ENCODE data around the gene SIN3B. TPM values are rescaled to one million over a fixed set of nuclear protein-coding genes. Genes with fewer than 3 reads are reported as not detected.
A peak's percentile ranks its signal among the peaks of the same experiment; 100 is the strongest.
"Not testable (repeated sequence)": the region's sequence is repeated elsewhere in the genome, so short reads cannot be mapped to it uniquely, and the experiment has no call there.

SIN3B gene
- total and polyA plus RNA-seq, 4 donors = 7.1 to 82.7 (median 56.7) TPM

- Histone ChIP-seq H3K27ac (ENCODE audit: low read depth in 1 of 2, low read length in 2 of 2) (no peak overlapping the region), H3K4me1 (ENCODE audit: control insufficient read depth in 1 of 2, insufficient read depth in 2 of 2, low read length in 2 of 2) (no peaks in the 10 kb centered on the region), H3K27me3 (ENCODE audit: control insufficient read depth in 1 of 2, insufficient read depth in 2 of 2, low read length in 1 of 2) (no peaks in the 10 kb centered on the region), H3K9me3 (ENCODE audit: control insufficient read depth, low read length) (peaks cover 1% of the 10 kb centered on the region), H3K4me3 (ENCODE audit: low read length in 2 of 2) (no peak overlapping the region), H3K36me3 (ENCODE audit: control insufficient read depth in 1 of 2, insufficient read depth in 2 of 2, low read length in 1 of 2) (no peaks in the 10 kb centered on the region)
- WGBS, 2 donors = 68 to 71% methylated on average over 3 of the region's 3 CpGs
- no peak for ATAC-seq (ENCODE audit: low FRiP score)
- intact Hi-C loops (cut with DNase I) = no loop called here
- peak in 1 of 2 donors; percentile 25 for DNase-seq
These were observed 33.5 kb upstream of the SIN3B start for GRCh38 chr19:16795731-16796130.

- H3K36me3 ChIP-seq (ENCODE audit: control insufficient read depth in 1 of 2, insufficient read depth in 2 of 2, low read length in 1 of 2) = no peaks in the 10 kb centered on the region
- H3K4me3 ChIP-seq (ENCODE audit: low read length in 2 of 2) = no peak overlapping the region
- WGBS, 2 donors = 91% methylated on average over 3 of the region's 3 CpGs
- H3K27me3 ChIP-seq (ENCODE audit: control insufficient read depth in 1 of 2, insufficient read depth in 2 of 2, low read length in 1 of 2) = no peaks in the 10 kb centered on the region
- ATAC-seq (ENCODE audit: low FRiP score) (no peak), DNase-seq (no peak)
- no peaks in the 10 kb centered on the region for H3K4me1 ChIP-seq (ENCODE audit: control insufficient read depth in 1 of 2, insufficient read depth in 2 of 2, low read length in 2 of 2)
- intact Hi-C loops (cut with DNase I) = no loop called here
- H3K27ac ChIP-seq (ENCODE audit: low read depth in 1 of 2, low read length in 2 of 2) = no peak overlapping the region
- H3K9me3 ChIP-seq (ENCODE audit: control insufficient read depth, low read length) = no peaks in the 10 kb centered on the region
These were observed 31.3 kb upstream of the SIN3B start for GRCh38 chr19:16797876-16798275.

GRCh38 chr19:16798326-16798725, 30.9 kb upstream of the SIN3B start:
- WGBS, 2 donors = 91 to 92% methylated on average over 6 of the region's 6 CpGs
- H3K4me3 ChIP-seq (ENCODE audit: low read length in 2 of 2); intact Hi-C loops (cut with DNase I); H3K27ac ChIP-seq (ENCODE audit: low read depth in 1 of 2, low read length in 2 of 2); H3K36me3 ChIP-seq (ENCODE audit: control insufficient read depth in 1 of 2, insufficient read depth in 2 of 2, low read length in 1 of 2); H3K27me3 ChIP-seq (ENCODE audit: control insufficient read depth in 1 of 2, insufficient read depth in 2 of 2, low read length in 1 of 2); H3K4me1 ChIP-seq (ENCODE audit: control insufficient read depth in 1 of 2, insufficient read depth in 2 of 2, low read length in 2 of 2); H3K9me3 ChIP-seq (ENCODE audit: control insufficient read depth, low read length); ATAC-seq (ENCODE audit: low FRiP score): not testable (repeated sequence)
- peak in 1 of 2 donors; percentile 26 for DNase-seq

GRCh38 chr19:16799740-16800139, 29.5 kb upstream of the SIN3B start:
- no peaks in the 10 kb centered on the region for H3K4me1 ChIP-seq (ENCODE audit: control insufficient read depth in 1 of 2, insufficient read depth in 2 of 2, low read length in 2 of 2)
- intact Hi-C loops (cut with DNase I) = no loop called here
- ATAC-seq (ENCODE audit: low FRiP score) (no peak), DNase-seq (no peak)
- no peak overlapping the region for H3K4me3 ChIP-seq (ENCODE audit: low read length in 2 of 2)
- no peaks in the 10 kb centered on the region for H3K9me3 ChIP-seq (ENCODE audit: control insufficient read depth, low read length)
- 95 to 96% methylated on average over 16 of the region's 16 CpGs for WGBS, 2 donors
- no peaks in the 10 kb centered on the region for H3K36me3 ChIP-seq (ENCODE audit: control insufficient read depth in 1 of 2, insufficient read depth in 2 of 2, low read length in 1 of 2)
- H3K27ac ChIP-seq (ENCODE audit: low read depth in 1 of 2, low read length in 2 of 2) = no peak overlapping the region
- no peaks in the 10 kb centered on the region for H3K27me3 ChIP-seq (ENCODE audit: control insufficient read depth in 1 of 2, insufficient read depth in 2 of 2, low read length in 1 of 2)

- DNase-seq (no peak), ATAC-seq (ENCODE audit: low FRiP score) (no peak)
- intact Hi-C loops (cut with DNase I) = no loop called here
- Histone ChIP-seq H3K9me3 (ENCODE audit: control insufficient read depth, low read length) (no peaks in the 10 kb centered on the region), H3K36me3 (ENCODE audit: control insufficient read depth in 1 of 2, insufficient read depth in 2 of 2, low read length in 1 of 2) (no peaks in the 10 kb centered on the region), H3K27me3 (ENCODE audit: control insufficient read depth in 1 of 2, insufficient read depth in 2 of 2, low read length in 1 of 2) (no peaks in the 10 kb centered on the region), H3K27ac (ENCODE audit: low read depth in 1 of 2, low read length in 2 of 2) (no peak overlapping the region), H3K4me1 (ENCODE audit: control insufficient read depth in 1 of 2, insufficient read depth in 2 of 2, low read length in 2 of 2) (no peaks in the 10 kb centered on the region), H3K4me3 (ENCODE audit: low read length in 2 of 2) (no peak overlapping the region)
- 61 to 65% methylated on average over 8 of the region's 8 CpGs for WGBS, 2 donors
These were observed 27.6 kb upstream of the SIN3B start for GRCh38 chr19:16801600-16802013.

GRCh38 chr19:16804176-16804575, 25.0 kb upstream of the SIN3B start:
- WGBS, 2 donors = 89 to 93% methylated on average over 4 of the region's 4 CpGs
- H3K4me3 ChIP-seq (ENCODE audit: low read length in 2 of 2) = no peak overlapping the region
- DNase-seq (no peak), ATAC-seq (ENCODE audit: low FRiP score) (no peak)
- no peak overlapping the region for H3K27ac ChIP-seq (ENCODE audit: low read depth in 1 of 2, low read length in 2 of 2)
- H3K4me1 ChIP-seq (ENCODE audit: control insufficient read depth in 1 of 2, insufficient read depth in 2 of 2, low read length in 2 of 2) = no peaks in the 10 kb centered on the region
- H3K9me3 ChIP-seq (ENCODE audit: control insufficient read depth, low read length) = no peaks in the 10 kb centered on the region
- intact Hi-C loops (cut with DNase I) = no loop called here
- no peaks in the 10 kb centered on the region for H3K27me3 ChIP-seq (ENCODE audit: control insufficient read depth in 1 of 2, insufficient read depth in 2 of 2, low read length in 1 of 2)
- no peaks in the 10 kb centered on the region for H3K36me3 ChIP-seq (ENCODE audit: control insufficient read depth in 1 of 2, insufficient read depth in 2 of 2, low read length in 1 of 2)

GRCh38 chr19:16807549-16808284, 21.5 kb upstream of the SIN3B start:
- WGBS, 2 donors = 87 to 88% methylated on average over 31 of the region's 31 CpGs
- intact Hi-C loops (cut with DNase I) = no loop called here
- H3K9me3 ChIP-seq (ENCODE audit: control insufficient read depth, low read length) = no peaks in the 10 kb centered on the region

GRCh38 chr19:16814526-16815100, 14.6 kb upstream of the SIN3B start:
- Histone ChIP-seq H3K27me3 (ENCODE audit: control insufficient read depth in 1 of 2, insufficient read depth in 2 of 2, low read length in 1 of 2) (no peaks in the 10 kb centered on the region), H3K4me3 (ENCODE audit: low read length in 2 of 2) (no peak overlapping the region), H3K36me3 (ENCODE audit: control insufficient read depth in 1 of 2, insufficient read depth in 2 of 2, low read length in 1 of 2) (no peaks in the 10 kb centered on the region), H3K9me3 (ENCODE audit: control insufficient read depth, low read length) (peaks cover 15% of the 10 kb centered on the region), H3K4me1 (ENCODE audit: control insufficient read depth in 1 of 2, insufficient read depth in 2 of 2, low read length in 2 of 2) (no peaks in the 10 kb centered on the region), H3K27ac (ENCODE audit: low read depth in 1 of 2, low read length in 2 of 2) (no peak overlapping the region)
- intact Hi-C loops (cut with DNase I) = no loop called here
- WGBS, 2 donors = 19 to 25% methylated on average over 1 of the region's 1 CpG
- ATAC-seq (ENCODE audit: low FRiP score) (no peak), DNase-seq (no peak)

More at GRCh38 chr19:16807549-16808284, 21.5 kb upstream of the SIN3B start:
- no peak for ATAC-seq (ENCODE audit: low FRiP score)
- no peak for DNase-seq
- H3K4me3 ChIP-seq (ENCODE audit: low read length in 2 of 2) = no peak overlapping the region
- H3K27me3 ChIP-seq (ENCODE audit: control insufficient read depth in 1 of 2, insufficient read depth in 2 of 2, low read length in 1 of 2) = no peaks in the 10 kb centered on the region
- no peak overlapping the region for H3K27ac ChIP-seq (ENCODE audit: low read depth in 1 of 2, low read length in 2 of 2)
- H3K36me3 ChIP-seq (ENCODE audit: control insufficient read depth in 1 of 2, insufficient read depth in 2 of 2, low read length in 1 of 2) = no peaks in the 10 kb centered on the region
- H3K4me1 ChIP-seq (ENCODE audit: control insufficient read depth in 1 of 2, insufficient read depth in 2 of 2, low read length in 2 of 2) = no peaks in the 10 kb centered on the region

- intact Hi-C loops (cut with DNase I) = no loop called here
These were observed 9.1 kb upstream of the SIN3B start for GRCh38 chr19:16820056-16820455.

More at GRCh38 chr19:16820056-16820455, 9.1 kb upstream of the SIN3B start:
- Histone ChIP-seq H3K27ac (ENCODE audit: low read depth in 1 of 2, low read length in 2 of 2) (no peak overlapping the region), H3K4me1 (ENCODE audit: control insufficient read depth in 1 of 2, insufficient read depth in 2 of 2, low read length in 2 of 2) (no peaks in the 10 kb centered on the region), H3K9me3 (ENCODE audit: control insufficient read depth, low read length) (peaks cover 5% of the 10 kb centered on the region), H3K4me3 (ENCODE audit: low read length in 2 of 2) (no peak overlapping the region), H3K27me3 (ENCODE audit: control insufficient read depth in 1 of 2, insufficient read depth in 2 of 2, low read length in 1 of 2) (no peaks in the 10 kb centered on the region), H3K36me3 (ENCODE audit: control insufficient read depth in 1 of 2, insufficient read depth in 2 of 2, low read length in 1 of 2) (no peaks in the 10 kb centered on the region)
- 87% methylated on average over 1 of the region's 1 CpG for whole genome bisulfite sequencing, 2 donors
- no peak for ATAC-seq (ENCODE audit: low FRiP score)
- DNase-seq = no peak

All from aorta (tissue), 5 donors.